Left renal cortex interstitium (tissue), 4 donors: ENCODE results near the gene ROBO4. TPM values are rescaled to one million over a fixed set of nuclear protein-coding genes. Genes with fewer than 3 reads are reported as not detected.

ENCODE experiments used
- DNase-seq, 4 donors: peaks; one replicate each; pipeline ENCODE4 v3.0.0-alpha.2; 2013; ENCODE audit warnings: low read depth in 4 of 4, low spot score in 2 of 4, missing footprints in 1 of 4
- polyA plus RNA-seq, 4 donors: library from polyadenylated mRNA; unstranded; fragments of 120-200 nt; gene quantifications; one replicate each; pipeline ENCODE4 v1.2.1, GENCODE V29; 2013; ENCODE audit not compliant: insufficient read length in 4 of 4

The ROBO4 gene
- polyA plus RNA-seq, 4 donors: 16.9 to 25.4 (median 19.5) TPM

DNA sequence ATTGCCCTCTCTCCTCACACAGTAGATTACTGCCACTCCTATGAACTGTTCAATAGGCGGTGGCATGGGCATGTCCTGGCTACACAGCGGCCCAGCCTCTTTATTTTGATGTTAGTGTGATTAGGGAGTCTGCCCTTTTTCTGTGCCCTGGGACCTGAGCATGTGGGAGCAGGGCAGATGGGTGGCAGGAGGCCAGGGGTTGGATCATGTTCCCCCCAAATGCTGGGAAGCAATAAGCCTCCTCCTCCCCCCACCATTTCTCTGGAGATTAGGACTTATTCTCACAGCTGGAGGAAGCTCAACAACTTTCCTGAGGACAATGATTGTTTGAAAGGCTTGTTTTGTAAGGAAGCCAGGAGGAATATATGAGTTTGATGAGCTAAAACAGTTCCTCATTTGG lies 22.2 kb upstream of the ROBO4 start:
- no peak for DNase-seq

DNA sequence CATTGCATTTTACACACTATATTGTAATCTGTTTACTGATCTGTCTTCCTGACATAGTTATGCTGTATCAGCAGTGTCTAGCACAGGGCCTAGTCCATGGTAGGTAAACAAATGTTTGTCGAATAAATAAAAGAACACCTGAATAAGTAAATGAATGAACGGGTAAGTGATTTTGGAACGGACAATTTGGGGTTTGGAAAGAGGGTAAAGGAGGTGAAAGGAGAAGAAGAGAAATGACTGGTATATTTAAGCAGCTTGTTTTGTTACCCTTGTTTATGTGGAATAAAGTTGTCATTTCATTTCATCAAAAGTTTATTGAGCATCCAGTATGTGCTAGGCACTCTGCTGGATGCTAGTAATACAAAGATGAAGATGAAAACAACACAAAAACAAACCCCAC lies 21.3 kb upstream of the ROBO4 start, which contains the start of gene HEPN1:
TSS of gene HEPN1 (plus strand) at position 301 of the 400 bp plus-strand sequence.
- DNase-seq: no peak

DNA sequence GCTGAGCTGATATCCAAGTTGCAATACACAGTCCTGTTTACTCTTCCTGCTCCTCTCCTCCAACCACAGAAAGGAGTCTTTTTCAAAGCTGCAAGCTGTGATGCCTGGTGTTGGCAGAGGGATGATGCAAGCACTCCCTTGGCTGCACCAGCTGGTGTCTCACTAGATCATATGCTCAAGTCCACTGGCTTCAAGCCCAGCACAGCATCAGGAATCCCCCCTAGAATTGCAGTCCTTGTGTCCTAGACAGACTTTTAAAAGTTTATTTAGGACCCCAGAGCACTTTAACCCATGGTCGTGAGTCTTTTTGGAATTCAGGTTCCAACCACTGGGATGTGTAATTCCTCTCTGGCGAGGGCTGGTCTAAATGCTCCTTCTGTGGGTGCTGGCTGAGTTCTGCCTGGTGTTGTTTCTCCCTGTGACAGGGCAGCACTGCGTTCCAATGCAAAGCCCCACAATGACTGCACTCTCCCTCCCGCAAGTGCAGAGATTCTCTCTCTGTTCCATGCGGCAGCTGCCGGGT lies 19.5 kb upstream of the ROBO4 start:
- DNase-seq: no peak

DNA sequence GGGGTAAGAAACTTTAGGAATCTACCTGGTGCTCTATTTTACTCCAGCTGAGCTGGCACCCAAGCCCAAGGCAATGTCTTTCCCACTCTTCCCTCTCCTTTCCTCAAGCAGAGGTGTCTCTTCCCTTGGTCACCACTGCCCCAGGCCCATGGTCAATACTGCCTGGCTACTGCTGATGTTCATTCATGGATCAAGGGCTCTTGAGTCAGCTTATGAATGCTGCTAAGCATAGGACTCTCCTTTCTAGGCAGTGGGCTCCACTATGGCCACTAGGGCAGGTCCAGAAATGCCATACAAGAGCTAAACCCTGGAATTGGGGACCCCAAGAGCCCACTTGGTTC lies 18.7 kb upstream of the ROBO4 start:
- no peak for DNase-seq

DNA sequence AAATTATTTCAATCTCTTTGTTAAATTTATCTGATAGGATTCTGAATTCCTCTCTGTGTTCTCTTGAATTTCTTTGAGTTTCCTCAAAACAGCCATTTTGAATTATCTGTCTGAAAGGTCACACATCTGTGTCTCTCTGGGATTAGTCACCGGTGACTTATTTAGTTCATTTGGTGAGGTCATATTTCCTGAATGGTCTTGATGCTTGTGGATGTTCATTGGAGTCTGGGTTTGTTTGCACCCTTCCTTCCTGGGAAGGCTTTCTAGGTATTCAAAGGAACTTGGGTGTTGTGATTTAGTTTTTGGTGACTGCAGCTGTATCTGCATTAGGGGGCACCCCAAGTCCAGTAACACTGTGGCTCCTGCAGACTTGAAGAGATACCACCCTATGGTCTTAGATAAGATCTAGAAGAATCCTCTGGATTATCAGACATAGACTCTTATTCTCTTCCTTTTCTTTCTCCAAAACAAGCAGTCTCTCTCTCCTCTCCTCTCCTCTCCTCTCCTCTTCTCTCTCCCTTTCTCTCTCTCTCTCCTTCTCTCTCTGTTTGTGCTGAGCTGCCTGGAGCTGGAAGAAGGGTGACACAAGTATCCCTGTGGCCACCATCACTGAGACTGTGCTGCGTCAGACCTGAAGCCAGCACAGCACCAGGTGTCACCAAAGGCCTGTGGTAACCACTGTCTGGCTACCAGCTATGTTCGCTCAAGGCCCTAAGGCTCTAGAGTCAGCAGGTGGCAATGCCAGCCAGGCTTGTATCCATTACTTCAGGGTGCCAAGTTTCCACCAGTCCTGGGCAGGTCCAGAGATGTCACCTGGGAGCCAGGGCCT lies 18.1 kb upstream of the ROBO4 start:
- DNase-seq: no peak

DNA sequence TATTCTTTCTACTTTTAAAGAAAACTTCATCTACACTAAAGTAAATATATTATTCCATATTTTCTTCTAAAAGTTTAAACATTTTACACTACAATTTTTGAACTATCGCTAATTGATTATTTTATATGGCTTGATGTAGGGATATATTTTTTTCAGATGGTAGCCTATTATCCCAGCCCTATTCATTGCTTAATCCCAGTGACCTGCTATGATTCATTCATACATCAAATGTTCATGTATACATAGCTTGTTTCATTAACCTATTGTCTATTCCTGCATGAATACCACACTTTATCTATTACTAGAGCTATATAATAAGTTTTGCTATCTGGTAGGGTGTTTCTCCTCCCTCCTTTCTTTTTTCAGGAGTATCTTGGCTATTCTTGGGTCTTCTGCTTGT lies 5.0 kb upstream of the ROBO4 start:
- no peak for DNase-seq

DNA sequence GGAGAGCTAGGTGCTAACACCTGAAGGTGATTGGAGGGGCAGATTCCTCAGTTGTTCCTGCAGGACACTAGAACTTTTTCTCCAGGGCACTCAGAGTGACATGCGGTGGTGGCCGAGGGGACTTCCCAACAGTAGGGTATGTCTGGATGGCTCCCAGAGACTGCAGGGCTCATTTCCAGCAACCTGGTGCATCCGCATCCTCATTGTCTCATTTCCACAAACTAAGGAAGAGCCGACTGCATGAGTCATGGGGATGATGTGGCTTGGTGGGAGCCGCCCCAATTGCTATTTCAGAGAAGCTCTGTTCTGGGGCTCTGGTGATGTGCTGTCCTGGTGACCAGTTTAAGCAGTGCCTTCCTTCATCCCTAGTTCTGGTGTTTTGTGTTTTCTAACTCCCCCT lies 2.8 kb upstream of the ROBO4 start:
- no peak for DNase-seq

DNA sequence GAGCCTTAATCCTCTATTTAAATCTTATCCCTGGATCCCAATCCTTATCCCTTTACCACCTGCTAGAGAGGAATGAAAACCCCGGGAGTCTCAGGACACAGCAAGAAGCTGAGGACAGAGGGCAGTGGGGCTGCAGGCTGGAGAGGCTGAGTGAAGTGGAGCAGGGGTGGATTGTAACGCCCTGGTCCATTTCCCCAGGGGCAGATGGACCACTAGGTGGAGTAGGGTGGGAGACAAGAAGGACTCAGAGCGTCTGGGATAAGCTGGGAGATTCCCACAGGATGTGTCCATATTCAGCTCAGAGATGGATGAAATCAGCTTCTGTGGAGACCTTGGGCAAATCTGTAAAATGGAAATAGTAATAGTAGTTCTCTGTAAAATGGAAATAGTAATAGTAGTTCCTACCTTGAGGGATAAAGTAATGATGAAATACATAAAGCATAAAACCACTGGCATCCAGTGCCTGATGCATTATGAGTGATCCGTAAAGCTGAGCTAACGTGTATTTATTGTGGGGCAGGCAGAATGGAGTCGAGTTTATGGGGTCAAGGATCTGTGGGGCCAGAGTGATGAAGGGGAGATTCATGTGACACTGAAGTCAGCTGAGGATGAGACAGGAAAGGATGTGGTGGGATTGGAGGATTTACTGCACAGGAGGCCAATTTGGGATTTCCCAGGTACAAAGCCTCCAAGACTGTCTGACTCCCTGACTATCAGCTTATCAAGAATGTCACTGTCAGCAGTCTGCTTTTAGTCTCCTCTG lies 1.9 kb upstream of the ROBO4 start:
- no peak for DNase-seq

DNA sequence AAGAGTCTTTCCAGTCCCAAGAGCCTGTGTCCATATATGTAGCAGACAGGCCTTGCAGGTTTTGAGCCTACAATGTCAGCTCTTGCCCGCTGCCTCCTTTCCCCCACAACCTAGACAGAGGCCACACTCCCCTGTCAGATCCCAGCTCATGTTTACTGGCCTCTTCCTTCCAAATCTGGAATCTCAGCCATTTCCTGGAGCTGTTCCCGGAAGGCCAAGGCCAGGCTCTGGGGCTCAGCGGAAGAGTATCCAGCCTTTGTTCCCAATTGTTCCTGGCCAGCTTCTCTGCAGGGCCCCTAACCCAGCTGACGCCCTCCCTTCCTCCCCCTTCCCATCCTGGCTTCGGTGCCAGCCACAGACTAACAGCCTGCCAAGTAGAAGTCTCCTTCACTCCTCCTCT lies 1.0 kb upstream of the ROBO4 start:
- DNase-seq: no peak

DNA sequence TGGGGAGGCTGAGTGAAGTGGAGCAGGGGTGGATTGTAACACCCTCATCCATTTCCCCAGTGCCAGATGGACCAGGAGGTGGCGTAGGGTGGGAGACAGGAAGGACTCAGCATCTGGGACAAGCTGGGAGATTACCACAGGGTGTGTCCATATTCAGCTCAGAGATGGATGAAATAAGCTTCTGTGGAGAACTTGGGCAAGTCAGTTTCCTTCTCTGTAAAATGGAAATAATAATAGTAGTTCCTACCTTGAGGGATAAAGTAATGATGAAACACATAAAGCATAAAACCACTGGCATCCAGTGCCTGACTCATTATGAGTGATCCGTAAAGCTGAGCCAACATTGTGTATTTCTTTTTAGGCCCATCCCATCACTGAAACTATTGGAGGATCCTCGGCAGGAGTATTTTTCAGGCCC lies 607 bp upstream of the ROBO4 start:
- DNase-seq: no peak

DNA sequence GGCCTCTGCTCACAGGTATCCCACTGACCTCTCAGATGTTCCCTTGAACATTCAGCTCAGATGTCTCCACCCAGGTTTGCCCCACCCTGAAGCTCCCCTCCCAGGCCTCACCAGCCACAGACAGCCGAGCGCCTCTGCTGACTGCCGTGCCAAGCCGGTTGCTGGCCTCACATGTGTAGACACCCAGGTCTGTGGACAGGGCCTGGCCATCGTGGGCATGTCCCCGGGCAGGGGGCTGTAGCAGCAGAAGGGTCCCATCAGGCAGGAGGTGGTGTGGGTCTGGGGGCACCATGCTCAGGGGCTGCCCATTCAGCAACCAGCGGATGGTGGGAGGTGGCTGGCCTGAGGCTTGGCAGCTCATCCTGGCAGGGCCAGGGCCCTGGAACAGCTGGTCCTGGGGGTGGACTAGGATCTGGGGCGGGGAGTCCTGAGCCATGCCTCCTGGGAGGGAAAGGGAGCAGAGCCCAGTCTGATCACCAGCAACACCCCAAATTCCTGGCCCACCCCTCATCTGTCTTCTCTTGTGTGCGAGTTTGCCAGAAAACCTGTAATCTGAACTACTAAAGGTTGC lies 759 bp downstream of the ROBO4 start:
- no peak for DNase-seq

DNA sequence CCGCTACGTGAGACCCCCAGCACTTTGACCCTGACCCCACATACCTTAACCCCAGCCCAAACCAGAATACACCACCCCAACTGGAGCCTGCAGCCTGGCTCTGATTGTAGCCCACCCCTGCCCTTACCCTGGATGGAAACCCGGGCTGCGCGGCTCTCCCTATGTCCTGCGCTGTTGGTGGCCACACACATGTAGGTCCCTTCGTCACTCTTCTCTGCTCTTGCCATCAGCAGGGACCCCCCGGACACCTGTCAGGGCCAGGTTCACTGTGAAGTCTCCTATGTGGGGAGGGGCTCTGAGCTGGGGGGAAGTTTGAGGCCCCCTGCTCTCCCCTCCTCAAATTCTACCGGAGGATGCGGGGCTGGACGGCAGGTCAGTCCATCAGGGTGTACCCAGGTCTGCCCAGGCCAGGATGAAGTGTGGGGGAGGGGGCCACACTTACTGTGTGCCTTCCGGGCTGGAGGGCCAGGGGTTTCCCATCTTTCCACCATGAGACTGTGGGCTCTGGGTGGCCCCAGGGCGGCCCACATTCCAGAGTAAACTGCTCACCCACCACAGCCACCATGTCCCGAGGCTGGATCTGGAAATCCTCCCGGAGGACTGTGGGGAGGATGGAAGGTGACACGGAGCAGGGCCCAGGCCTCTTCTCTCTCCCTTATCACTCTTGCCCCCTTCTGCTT lies 1.5 kb downstream of the ROBO4 start:
- DNase-seq: no peak

DNA sequence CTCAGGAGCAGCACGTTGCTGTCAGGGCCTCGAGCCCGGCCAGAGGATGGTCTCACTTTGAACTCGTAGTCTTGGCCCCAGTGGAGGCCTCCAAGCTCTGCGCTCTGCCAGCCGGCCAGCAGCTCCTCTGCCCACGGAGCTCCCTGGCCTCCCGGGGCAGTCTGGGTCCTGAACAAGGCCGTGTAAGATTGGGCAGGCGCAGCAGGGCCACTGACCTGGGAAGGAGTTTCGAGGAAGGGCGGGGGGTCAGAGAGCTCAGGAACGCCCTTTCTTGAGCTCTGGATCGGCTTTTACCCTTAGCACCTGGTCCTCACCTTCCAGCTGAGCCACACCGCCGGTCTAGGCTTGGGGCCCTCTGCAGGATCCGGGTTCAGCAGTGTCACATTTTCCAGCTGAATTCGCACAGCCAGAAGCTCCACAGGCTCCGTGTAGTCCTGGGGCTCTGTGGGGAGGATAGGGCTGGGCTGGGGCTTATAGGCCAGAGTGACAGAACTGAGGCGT lies 2.1 kb downstream of the ROBO4 start:
- no peak for DNase-seq

DNA sequence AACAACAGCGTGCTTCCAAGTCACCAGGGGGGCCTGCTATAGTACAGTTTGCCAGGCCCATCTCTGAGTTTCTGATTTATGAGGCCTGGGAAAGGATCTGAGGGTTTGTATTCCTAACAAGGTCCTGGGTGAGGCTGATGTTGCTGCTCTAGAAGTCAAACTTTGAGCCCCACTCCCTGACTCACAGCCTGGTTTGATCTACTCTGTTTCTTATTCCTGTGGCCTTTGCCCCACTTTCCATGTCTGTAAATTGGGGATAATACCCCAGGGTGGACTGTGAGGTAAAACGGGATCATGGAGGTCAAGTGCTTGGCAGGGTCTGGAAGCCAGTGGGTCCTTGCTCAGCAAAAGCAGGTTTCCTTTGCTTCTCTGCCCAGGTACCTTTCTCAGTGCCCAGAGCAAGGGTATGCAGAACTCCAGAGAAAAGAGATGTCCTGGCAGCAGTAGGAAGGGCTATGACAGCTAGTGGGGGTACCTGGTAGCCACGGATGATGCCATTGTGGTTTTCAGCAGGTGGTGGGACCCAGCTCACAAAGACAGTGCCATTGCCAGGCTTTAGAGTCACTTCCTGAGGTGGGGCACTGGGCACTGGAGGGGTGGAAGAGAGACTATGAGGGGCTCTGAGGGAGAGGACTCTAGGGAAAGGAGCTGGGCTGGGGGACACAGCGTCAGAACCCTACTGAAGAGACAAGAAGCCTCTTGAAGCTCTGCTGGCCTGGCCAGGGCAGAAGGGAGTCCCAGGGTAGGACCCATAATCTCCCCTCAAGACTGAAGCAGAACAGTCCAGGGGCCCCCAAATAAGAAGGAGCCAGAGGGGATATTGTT lies 2.8 kb downstream of the ROBO4 start:
- DNase-seq: no peak

DNA sequence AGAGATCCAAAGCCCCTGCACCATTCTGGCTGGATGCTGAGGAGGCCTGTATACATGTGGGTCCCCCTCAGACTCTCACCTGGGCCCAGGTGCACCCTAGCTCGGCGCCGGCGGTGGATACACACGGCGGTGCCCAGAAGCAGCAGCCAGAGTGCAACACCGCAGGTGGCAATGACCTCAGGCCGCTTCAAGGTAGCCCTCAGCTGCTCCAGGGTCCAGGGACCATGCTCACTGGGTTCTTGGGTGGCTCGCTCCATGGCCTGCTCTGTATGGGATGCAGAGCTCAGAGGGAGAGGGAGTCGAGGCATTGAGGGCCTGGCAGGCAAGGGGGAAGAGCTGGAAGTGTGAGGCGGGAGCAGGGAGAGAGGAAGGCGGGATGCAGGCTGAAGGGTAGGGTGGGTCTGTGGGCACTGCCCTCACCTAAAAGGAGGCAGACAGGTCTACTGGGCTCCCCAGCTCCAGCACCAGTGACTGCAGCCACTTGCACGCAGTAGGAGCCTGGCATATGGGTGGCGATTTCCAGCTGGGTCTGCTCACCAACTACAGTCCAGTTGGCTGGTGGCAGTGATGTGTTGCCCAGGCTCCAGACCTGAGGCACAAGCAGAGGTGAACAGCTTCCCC lies 3.8 kb downstream of the ROBO4 start:
- no peak for DNase-seq

DNA sequence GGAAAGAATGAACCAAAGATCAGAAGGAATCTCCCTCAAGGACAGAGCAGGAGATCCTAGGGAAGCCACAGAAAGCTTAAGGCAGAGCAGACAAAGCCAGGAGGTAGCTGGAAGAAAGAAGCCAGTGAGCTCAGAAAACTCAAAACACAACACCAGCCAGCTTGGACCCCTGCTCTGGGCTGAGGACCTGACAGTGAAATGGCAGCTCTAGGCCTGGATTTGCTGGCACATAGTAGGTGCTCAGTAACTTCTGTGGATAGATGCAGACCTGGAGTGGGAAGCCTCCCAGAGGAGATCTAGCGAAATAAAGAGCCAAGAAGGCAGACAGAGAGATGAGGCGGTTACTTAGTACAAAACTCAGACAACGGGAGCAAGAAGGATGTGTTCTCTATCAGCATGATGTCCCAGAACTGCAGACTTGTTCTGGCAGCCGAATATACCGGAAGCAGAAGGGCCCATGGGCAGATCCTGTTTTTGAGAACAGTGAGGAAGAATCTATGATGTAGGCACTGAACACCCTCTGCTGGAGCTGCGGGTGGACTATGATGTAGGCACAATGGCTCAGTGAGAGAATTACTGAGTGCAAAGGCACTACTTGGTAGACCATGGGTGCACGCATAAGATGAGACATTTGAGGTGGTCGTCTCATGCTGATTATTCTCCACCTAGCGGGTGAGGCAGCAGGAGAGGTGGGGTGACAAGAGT lies 4.8 kb downstream of the ROBO4 start:
- no peak for DNase-seq

DNA sequence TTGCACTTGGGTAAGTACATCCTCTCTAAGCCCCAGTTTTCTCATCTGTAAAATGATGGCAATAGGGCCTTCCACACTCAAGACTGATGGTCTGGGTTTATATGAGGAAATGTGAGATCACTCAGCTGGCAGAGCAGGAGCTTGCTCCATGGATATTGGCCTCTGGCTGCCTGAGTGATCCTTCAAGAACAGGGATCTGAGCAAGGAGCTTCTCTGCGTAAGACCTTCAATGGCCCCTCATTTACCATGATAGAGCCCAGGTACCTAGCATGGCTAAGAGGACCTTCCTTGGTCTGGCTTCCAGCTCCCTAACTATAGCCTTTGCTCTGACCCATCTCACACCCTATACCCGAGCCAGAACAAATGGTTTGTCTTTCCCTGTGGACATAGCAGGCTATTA lies 5.5 kb downstream of the ROBO4 start:
- DNase-seq: no peak

DNA sequence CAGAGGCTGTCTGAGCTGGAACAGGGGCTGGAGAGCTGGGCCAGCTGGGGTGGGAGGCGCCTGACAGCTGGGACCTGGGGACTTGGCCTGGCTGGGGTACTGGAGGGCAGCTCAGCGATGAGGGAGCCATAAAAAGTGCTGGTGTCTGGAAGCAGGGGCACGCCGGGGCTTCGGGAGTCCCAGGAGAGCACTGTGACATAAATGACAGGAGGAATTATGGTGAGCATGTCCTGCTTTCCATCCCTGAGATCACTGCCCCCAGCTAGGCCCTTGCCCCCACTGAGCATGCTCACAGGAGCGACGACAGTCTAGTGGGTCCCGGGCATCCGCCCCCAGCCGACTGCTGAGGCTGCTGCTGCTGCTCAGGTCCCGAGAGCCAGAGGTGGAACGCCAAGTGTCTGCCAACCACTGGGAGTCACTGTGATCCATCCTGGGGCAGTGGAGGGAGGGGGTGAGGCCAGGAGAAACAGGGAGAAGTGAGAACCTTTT lies 6.2 kb downstream of the ROBO4 start:
- no peak for DNase-seq
